Testis (tissue), 3 donors: ENCODE data around the gene CRBN. TPM values are rescaled to one million over a fixed set of nuclear protein-coding genes. Genes with fewer than 3 reads are reported as not detected.

Source experiments
- DNase-seq: peaks from one replicate; pipeline ENCODE4 v3.0.0-alpha.2; 2019
- H3K27ac ChIP-seq, 2 donors: fragments of 200-600 bp; sonication (generic); one replicate each; pipeline ENCODE4 v1.5.1; 2019
- H3K27me3 ChIP-seq: fragments of 200-600 bp; sonication (generic); one replicate; pipeline ENCODE4 v1.5.1; 2019
- H3K36me3 ChIP-seq: fragments of 200-600 bp; sonication (generic); one replicate; pipeline ENCODE4 v1.5.1; 2017; ENCODE audit warnings: low read depth; ENCODE audit errors: missing control alignments
- H3K4me1 ChIP-seq: fragments of 200-600 bp; sonication (generic); one replicate; pipeline ENCODE4 v1.5.1; 2019
- H3K4me3 ChIP-seq, 2 donors: fragments of 200-600 bp; sonication (generic); one replicate each; pipeline ENCODE4 v1.5.1; 2017 to 2019
- H3K9me3 ChIP-seq: fragments of 200-600 bp; sonication (generic); one replicate; pipeline ENCODE4 v1.5.1; 2017
- CTCF ChIP-seq, 3 experiments: fragments of 450-650 bp in 2 of 3; fragments of 200-600 bp in 1 of 3; sonication (generic) in 1 of 3; IDR thresholded peaks; one replicate each; pipeline ENCODE4 v1.5.1; 2016 to 2019; ENCODE audit warnings: antibody characterized with exemption in 3 of 3, mild to moderate bottlenecking in 2 of 3, moderate library complexity in 1 of 3
- POLR2A ChIP-seq: fragments of 450-650 bp; IDR thresholded peaks from one replicate; pipeline ENCODE4 v1.6.1; 2017; ENCODE audit warnings: antibody characterized with exemption, mild to moderate bottlenecking, moderate library complexity
- WGBS, 2 donors: methylation state at CpG; one replicate each; pipeline ENCODE4 v1.1.5; 2018; 5-methylcytosine and 5-hydroxymethylcytosine counted together
- intact Hi-C: fragments of 100-400 bp; cut with DNase I; formaldehyde crosslinking; loops from one replicate; pipeline ENCODE4 v1.15.1; 2023; ENCODE audit warnings: low total_unique reads
- polyA plus RNA-seq: library from polyadenylated mRNA; stranded (reverse); fragments of 350-450 nt; fragmentation: Illumina TruSeq; extraction: RNeasy Lipid Tissue Mini Kit (QIAGEN cat#74804); gene quantifications from one replicate; pipeline ENCODE4 v1.2.3, GENCODE V29; 2014; ENCODE audit warnings: low read depth, low replicate concordance; ENCODE audit not compliant: insufficient read depth
- total RNA-seq, 2 donors: library from RNA; depleted of rRNA; stranded (reverse); fragments of >200 nt; gene quantifications; one replicate each; pipeline ENCODE4 v1.2.3, GENCODE V29; 2016

Gene CRBN
- total and polyA plus RNA-seq, 3 donors from 2014 or later = 85.4 to 180 (median 147) TPM

GRCh38 chr3:3134750-3135448, 44.6 kb downstream of the CRBN start:
- TF ChIP-seq POLR2A (no peak), CTCF (IDR thresholded peaks at IDR 0.05) (no peak)
- DNase-seq = no peak
- intact Hi-C loops = no loop called here
- Histone ChIP-seq H3K9me3 (no peaks in the 10 kb centered on the region), H3K4me1 (no peaks in the 10 kb centered on the region), H3K36me3 (no peaks in the 10 kb centered on the region), H3K27me3 (no peaks in the 10 kb centered on the region), H3K4me3 (no peak overlapping the region), H3K27ac (no peak overlapping the region)
- WGBS, 2 donors = 95 to 98% methylated on average over 4 of the region's 4 CpGs

DNA sequence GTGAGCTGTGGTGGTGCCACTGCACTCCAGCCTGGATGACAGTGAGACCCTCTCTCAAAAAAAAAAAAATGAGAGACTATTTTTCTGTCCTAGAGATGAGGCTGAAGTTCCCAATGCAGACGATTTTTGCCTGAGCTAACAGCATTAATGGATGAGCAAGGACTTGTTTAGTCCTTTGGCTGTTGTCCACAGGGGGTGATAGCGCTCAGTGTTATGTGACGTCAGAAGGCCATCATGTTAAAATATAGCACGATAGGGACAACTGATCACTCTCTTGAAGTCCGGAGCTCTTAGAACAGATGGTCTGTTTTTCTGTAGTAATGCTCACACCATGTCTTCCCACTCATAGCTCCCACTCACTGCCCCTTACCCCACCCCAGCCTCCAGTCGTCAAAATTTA, 46.0 kb downstream of the CRBN start:
- H3K4me1 ChIP-seq = no peaks in the 10 kb centered on the region
- TF ChIP-seq POLR2A (no peak), CTCF (IDR thresholded peaks at IDR 0.05) (no peak)
- H3K27me3 ChIP-seq = no peaks in the 10 kb centered on the region
- DNase-seq = no peak
- no peaks in the 10 kb centered on the region for H3K9me3 ChIP-seq
- no peak overlapping the region for H3K4me3 ChIP-seq
- intact Hi-C loops = no loop called here
- H3K36me3 ChIP-seq = no peaks in the 10 kb centered on the region
- 66 to 75% methylated on average over 6 of the region's 6 CpGs for WGBS, 2 donors
- H3K27ac ChIP-seq = no peak overlapping the region

DNA sequence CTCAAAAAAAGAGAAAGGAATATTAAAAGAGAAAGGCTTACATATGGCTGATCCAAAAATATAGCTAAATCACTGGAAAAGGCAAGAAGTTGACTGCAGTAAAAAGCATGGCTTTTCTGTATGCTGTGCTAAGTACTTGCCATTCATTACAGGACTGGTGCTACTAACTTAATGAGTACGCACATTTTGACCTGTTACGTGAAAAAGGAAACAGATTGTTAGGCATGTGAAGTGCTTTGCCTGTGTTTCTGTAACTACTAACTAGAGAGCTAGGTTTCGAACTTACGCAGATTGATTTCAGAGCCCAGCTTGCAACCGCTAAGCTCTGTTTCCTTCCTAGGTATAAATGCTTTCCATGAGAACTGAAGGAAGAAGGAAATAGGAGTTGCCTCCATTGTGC, 49.9 kb downstream of the CRBN start:
- 72 to 77% methylated on average over 5 of the region's 5 CpGs for WGBS, 2 donors
- intact Hi-C loops = no loop called here
- H3K27me3 ChIP-seq = no peaks in the 10 kb centered on the region
- TF ChIP-seq CTCF (IDR thresholded peaks at IDR 0.05) (no peak), POLR2A (no peak)
- peaks cover 8% of the 10 kb centered on the region for H3K4me1 ChIP-seq
- H3K27ac ChIP-seq = no peak overlapping the region
- no peaks in the 10 kb centered on the region for H3K36me3 ChIP-seq
- DNase-seq = no peak
- no peaks in the 10 kb centered on the region for H3K9me3 ChIP-seq
- H3K4me3 ChIP-seq = no peak overlapping the region

DNA sequence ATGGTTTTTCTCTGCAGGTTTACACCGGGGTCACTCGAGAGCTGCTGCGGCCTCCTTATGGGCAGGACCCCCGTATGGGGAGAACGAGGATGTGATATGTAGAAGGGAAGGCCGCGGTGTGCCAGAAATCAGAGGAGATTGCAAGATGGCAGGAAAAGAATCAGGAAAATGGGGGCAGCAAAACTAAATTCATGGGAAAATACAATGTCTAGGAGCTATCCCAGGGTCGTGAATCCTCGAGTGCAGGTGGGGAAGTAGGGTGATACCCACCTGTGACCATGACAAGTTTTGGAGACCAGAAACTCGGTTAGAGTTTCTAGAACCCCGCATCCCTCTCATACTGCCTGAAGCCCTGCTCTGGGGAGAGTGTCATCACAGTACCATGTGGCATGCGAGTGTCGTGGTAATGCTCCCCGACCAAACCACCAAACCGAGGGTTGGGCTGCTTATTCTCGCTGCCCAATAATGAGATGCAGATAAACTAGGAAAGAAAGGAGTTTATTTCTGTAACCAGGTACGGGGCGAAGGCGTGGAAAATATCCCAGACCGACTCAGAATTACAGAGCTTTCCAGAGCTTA, 52.0 kb downstream of the CRBN start:
- intact Hi-C loops = no loop called here
- Histone ChIP-seq H3K27ac (peak overlapping the region; percentile 70 to 83), H3K9me3 (no peaks in the 10 kb centered on the region), H3K4me3 (peak overlapping the region; percentile 80 to 89), H3K27me3 (no peaks in the 10 kb centered on the region), H3K4me1 (peaks cover 8% of the 10 kb centered on the region), H3K36me3 (no peaks in the 10 kb centered on the region)
- 30% methylated on average over 20 of the region's 20 CpGs for WGBS, 2 donors
- no peak for TF ChIP-seq CTCF (IDR thresholded peaks at IDR 0.05)
- no peak for TF ChIP-seq POLR2A
- no peak for DNase-seq
